Measurements from ENCODE around the gene TGFA. TPM values are rescaled to one million over a fixed set of nuclear protein-coding genes. Genes with fewer than 3 reads are reported as not detected.

The TGFA gene
- polyA plus RNA-seq, 2 of the 4 experiments (the other 2 are of a cell fraction), result 3.5 to 5.3 TPM

DNA sequence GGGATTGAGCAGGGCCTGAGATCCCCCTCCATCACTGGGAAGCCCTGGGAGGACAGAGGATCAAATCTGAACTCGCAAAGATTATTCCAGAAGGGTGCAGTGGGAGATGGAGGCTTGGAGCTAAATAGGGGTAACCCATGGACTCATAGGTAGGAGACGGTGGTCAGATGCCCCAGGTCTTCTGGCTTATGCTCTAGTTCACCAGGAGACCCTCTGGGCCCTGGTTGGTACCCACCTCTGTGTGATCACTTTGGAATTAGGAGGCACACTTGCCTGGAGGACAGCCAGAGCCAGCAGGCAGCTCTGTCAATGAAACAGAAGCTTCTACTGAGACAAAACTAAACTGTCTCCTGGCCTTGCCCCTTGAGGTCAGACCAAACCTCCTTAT lies 110.6 kb downstream of the TGFA start:
- H3K4me1 ChIP-seq, result no peaks in the 10 kb centered on the region
- ATAC-seq (no peak), DNase-seq (ENCODE audit: low read depth in 1 of 2, low spot score in 1 of 2) (no peak), FAIRE-seq (no peak)
- WGBS (ENCODE audit: missing lambda C conversion rate), result 38% methylated on average over 2 of the region's 2 CpGs
- TF ChIP-seq, protein P1, sequence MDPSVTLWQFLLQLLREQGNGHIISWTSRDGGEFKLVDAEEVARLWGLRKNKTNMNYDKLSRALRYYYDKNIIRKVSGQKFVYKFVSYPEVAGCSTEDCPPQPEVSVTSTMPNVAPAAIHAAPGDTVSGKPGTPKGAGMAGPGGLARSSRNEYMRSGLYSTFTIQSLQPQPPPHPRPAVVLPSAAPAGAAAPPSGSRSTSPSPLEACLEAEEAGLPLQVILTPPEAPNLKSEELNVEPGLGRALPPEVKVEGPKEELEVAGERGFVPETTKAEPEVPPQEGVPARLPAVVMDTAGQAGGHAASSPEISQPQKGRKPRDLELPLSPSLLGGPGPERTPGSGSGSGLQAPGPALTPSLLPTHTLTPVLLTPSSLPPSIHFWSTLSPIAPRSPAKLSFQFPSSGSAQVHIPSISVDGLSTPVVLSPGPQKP (IDR thresholded peaks at IDR 0.05; ENCODE audit: low read depth, low read length), result no peak
- TF ChIP-seq, protein P2, sequence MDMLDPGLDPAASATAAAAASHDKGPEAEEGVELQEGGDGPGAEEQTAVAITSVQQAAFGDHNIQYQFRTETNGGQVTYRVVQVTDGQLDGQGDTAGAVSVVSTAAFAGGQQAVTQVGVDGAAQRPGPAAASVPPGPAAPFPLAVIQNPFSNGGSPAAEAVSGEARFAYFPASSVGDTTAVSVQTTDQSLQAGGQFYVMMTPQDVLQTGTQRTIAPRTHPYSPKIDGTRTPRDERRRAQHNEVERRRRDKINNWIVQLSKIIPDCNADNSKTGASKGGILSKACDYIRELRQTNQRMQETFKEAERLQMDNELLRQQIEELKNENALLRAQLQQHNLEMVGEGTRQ (IDR thresholded peaks at IDR 0.05), result no peak
- TF ChIP-seq KDM1A (IDR thresholded peaks at IDR 0.05; ENCODE audit: low read depth) (no peak), CBX8 (IDR thresholded peaks at IDR 0.05) (no peak), SREBF2 (IDR thresholded peaks at IDR 0.05) (no peak), EHF (CRISPR knock-in tag; IDR thresholded peaks at IDR 0.05) (no peak), FOXS1 (CRISPR knock-in tag; IDR thresholded peaks at IDR 0.05) (no peak), RAD21 (conservative IDR thresholded peaks at IDR 0.05 in 1 of 2, IDR thresholded peaks at IDR 0.05 in 1 of 2) (no peak), KDM5A (IDR thresholded peaks at IDR 0.05) (no peak)
- TF ChIP-seq, protein P3, sequence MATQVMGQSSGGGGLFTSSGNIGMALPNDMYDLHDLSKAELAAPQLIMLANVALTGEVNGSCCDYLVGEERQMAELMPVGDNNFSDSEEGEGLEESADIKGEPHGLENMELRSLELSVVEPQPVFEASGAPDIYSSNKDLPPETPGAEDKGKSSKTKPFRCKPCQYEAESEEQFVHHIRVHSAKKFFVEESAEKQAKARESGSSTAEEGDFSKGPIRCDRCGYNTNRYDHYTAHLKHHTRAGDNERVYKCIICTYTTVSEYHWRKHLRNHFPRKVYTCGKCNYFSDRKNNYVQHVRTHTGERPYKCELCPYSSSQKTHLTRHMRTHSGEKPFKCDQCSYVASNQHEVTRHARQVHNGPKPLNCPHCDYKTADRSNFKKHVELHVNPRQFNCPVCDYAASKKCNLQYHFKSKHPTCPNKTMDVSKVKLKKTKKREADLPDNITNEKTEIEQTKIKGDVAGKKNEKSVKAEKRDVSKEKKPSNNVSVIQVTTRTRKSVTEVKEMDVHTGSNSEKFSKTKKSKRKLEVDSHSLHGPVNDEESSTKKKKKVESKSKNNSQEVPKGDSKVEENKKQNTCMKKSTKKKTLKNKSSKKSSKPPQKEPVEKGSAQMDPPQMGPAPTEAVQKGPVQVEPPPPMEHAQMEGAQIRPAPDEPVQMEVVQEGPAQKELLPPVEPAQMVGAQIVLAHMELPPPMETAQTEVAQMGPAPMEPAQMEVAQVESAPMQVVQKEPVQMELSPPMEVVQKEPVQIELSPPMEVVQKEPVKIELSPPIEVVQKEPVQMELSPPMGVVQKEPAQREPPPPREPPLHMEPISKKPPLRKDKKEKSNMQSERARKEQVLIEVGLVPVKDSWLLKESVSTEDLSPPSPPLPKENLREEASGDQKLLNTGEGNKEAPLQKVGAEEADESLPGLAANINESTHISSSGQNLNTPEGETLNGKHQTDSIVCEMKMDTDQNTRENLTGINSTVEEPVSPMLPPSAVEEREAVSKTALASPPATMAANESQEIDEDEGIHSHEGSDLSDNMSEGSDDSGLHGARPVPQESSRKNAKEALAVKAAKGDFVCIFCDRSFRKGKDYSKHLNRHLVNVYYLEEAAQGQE (IDR thresholded peaks at IDR 0.05), result no peak
- H3K4me3 ChIP-seq, result no peak overlapping the region
- ChIA-PET POLR2A (no interaction called here), CTCF (no interaction called here)
- H3K27ac ChIP-seq, result no peak overlapping the region
- H3K9me3 ChIP-seq, result no peaks in the 10 kb centered on the region
- H3K4me2 ChIP-seq, result no peak overlapping the region

DNA sequence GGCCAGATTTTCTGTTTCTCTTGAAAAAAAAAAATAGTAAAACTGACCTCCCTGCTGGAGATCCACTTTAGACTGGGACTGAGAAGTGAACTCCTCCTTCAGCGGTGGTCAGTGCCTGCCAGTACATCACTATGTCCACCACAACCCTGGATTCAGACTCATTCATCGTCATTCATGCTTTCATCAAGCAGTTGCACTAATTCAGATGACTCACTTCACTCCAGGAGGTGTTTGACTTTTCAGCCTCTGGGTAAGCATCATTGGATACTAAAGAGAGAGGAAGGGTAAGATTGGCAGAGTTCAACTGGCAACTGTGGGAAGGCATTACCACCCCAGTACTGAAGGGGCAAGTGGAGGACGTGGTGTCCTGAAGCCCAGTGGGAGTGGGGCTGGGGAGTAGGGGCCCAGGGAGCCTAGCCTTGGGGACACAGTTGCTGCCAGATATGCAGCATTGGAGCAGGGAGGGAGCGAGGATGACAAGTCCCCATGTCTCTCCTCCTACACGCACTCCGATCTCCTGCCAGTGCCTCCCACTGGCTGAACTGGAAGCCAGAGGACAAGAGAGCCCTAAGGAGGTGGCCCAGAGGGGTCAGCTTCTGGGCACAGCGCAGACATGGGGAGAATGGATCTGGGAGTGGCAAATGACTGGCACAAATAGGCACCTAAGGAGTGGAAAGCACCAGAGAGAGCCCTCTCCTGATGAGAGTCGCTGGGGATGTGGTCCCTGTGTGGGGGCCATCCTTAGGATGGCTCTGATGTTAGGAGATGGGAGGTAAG lies 111.1 kb downstream of the TGFA start:
- no peak for DNase-seq (ENCODE audit: low read depth in 1 of 2, low spot score in 1 of 2)
- 66% methylated on average over 8 of the region's 8 CpGs for WGBS (ENCODE audit: missing lambda C conversion rate)
- Histone ChIP-seq H3K27ac (no peak overlapping the region), H3K4me3 (no peak overlapping the region), H3K4me1 (no peaks in the 10 kb centered on the region), H3K9me3 (no peaks in the 10 kb centered on the region), H3K4me2 (no peak overlapping the region)
- FAIRE-seq, result no peak
- ATAC-seq, result no peak; a peak in 1 of 6 replicates
- CTCF ChIA-PET, result no interaction called here
- TF ChIP-seq ESRRA (IDR thresholded peaks at IDR 0.05; ENCODE audit: borderline replicate concordance, low read length) (no peak), CHD4 (IDR thresholded peaks at IDR 0.05; ENCODE audit: borderline replicate concordance) (no peak), FOSB (CRISPR knock-in tag; IDR thresholded peaks at IDR 0.05) (no peak), KDM5A (IDR thresholded peaks at IDR 0.05) (no peak), RNF2 (IDR thresholded peaks at IDR 0.05; ENCODE audit: borderline replicate concordance, low read depth) (no peak), EHF (CRISPR knock-in tag; IDR thresholded peaks at IDR 0.05) (no peak), CHD2 (IDR thresholded peaks at IDR 0.05; ENCODE audit: low read length, partially characterized antibody) (no peak), KDM1A (IDR thresholded peaks at IDR 0.05; ENCODE audit: low read depth) (no peak), ZNF302 (CRISPR knock-in tag; IDR thresholded peaks at IDR 0.05) (no peak), RCOR1 (IDR thresholded peaks at IDR 0.05; ENCODE audit: low read depth, low read length) (no peak), NPAS2 (CRISPR knock-in tag; IDR thresholded peaks at IDR 0.05; ENCODE audit: borderline replicate concordance) (no peak), TFCP2L1 (CRISPR knock-in tag; IDR thresholded peaks at IDR 0.05) (no peak), ZC3H11A (IDR thresholded peaks at IDR 0.05) (no peak), EHMT2 (IDR thresholded peaks at IDR 0.05; ENCODE audit: low read depth) (no peak)
- TF ChIP-seq, protein P4, sequence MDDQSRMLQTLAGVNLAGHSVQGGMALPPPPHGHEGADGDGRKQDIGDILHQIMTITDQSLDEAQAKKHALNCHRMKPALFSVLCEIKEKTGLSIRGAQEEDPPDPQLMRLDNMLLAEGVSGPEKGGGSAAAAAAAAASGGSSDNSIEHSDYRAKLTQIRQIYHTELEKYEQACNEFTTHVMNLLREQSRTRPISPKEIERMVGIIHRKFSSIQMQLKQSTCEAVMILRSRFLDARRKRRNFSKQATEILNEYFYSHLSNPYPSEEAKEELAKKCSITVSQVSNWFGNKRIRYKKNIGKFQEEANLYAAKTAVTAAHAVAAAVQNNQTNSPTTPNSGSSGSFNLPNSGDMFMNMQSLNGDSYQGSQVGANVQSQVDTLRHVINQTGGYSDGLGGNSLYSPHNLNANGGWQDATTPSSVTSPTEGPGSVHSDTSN (IDR thresholded peaks at IDR 0.05), result no peak
- POLR2A ChIA-PET, result no interaction called here
